Tibial artery (tissue), 4 donors: ENCODE data around the gene GTF3A.
A peak's percentile ranks its signal among the peaks of the same experiment; 100 is the strongest.

ENCODE experiments used
- DNase-seq, 2 donors: peaks; one replicate each; pipeline ENCODE4 v3.0.0-alpha.2; 2019
- H3K27ac ChIP-seq, 2 donors: fragments of 200-600 bp; sonication (generic) in 1 of 2; 1 replicate in 1 of 2; 2 replicates in 1 of 2; pipeline ENCODE4 v1.5.1; 2018 to 2019; ENCODE audit warnings: mild to moderate bottlenecking in 1 of 2
- H3K27me3 ChIP-seq, 2 donors: fragments of 200-600 bp; sonication (generic) in 1 of 2; one replicate each; pipeline versions ENCODE4 v1.5.1 to v1.6.0; 2016 to 2019
- H3K36me3 ChIP-seq, 3 donors: fragments of 200-600 bp; sonication (generic) in 2 of 3; one replicate each; pipeline ENCODE4 v1.5.1; 2016 to 2019; ENCODE audit warnings: mild to moderate bottlenecking in 2 of 3
- H3K4me1 ChIP-seq, 4 donors: fragments of 200-600 bp; sonication (generic) in 2 of 4; 1 replicate in 3 of 4; 2 replicates in 1 of 4; pipeline ENCODE4 v1.5.1; 2016 to 2019
- H3K4me3 ChIP-seq, 2 donors: fragments of 200-600 bp; sonication (generic) in 1 of 2; 1 replicate in 1 of 2; 2 replicates in 1 of 2; pipeline ENCODE4 v1.5.1; 2018 to 2019; ENCODE audit warnings: mild to moderate bottlenecking in 2 of 2
- H3K9me3 ChIP-seq, 3 donors: fragments of 200-600 bp; sonication (generic) in 1 of 3; one replicate each; pipeline ENCODE4 v1.5.1; 2016 to 2019
- intact Hi-C: fragments of 100-400 bp; cut with DNase I; formaldehyde crosslinking; loops from one replicate; pipeline ENCODE4 v1.15.0; 2023; ENCODE audit warnings: low total_unique reads
- TF ChIP-seq, protein P1 (sequence below), 2 experiments: fragments of 200-600 bp in 1 of 2; fragments of 450-650 bp in 1 of 2; IDR thresholded peaks; one replicate each; pipeline ENCODE4 v1.5.1; 2017 to 2019; ENCODE audit warnings: antibody characterized with exemption in 2 of 2, mild to moderate bottlenecking in 1 of 2, moderate library complexity in 1 of 2

GTF3A gene

DNA sequence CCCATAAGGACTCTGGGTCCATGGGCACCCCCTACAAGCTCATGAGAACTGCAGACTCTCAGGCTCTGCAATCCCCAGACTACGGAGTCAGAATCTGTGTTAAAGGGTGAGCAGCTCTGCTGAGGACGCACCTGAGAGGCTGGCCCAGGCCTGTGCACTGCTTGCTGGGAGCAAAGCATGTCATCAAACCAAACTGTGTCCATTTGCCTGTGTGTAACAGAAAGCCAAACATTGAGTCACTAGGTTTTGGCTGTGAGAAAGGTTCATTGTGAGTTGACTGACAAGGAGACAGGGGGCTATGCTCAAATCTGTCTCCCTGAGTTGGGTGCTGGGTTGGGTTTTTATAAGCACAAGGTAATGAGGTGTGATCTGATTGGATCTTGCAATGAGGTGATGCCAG lies 48.0 kb downstream of the GTF3A start:
- no peak for DNase-seq
- Histone ChIP-seq H3K27me3 (peaks cover 0 to 5% of the 10 kb centered on the region in 2 donors), H3K4me1 (no peaks in the 10 kb centered on the region), H3K9me3 (no peaks in the 10 kb centered on the region), H3K27ac (no peak overlapping the region), H3K36me3 (no peaks in the 10 kb centered on the region), H3K4me3 (no peak overlapping the region)
- intact Hi-C loops = no loop called here
- TF ChIP-seq, protein P1, sequence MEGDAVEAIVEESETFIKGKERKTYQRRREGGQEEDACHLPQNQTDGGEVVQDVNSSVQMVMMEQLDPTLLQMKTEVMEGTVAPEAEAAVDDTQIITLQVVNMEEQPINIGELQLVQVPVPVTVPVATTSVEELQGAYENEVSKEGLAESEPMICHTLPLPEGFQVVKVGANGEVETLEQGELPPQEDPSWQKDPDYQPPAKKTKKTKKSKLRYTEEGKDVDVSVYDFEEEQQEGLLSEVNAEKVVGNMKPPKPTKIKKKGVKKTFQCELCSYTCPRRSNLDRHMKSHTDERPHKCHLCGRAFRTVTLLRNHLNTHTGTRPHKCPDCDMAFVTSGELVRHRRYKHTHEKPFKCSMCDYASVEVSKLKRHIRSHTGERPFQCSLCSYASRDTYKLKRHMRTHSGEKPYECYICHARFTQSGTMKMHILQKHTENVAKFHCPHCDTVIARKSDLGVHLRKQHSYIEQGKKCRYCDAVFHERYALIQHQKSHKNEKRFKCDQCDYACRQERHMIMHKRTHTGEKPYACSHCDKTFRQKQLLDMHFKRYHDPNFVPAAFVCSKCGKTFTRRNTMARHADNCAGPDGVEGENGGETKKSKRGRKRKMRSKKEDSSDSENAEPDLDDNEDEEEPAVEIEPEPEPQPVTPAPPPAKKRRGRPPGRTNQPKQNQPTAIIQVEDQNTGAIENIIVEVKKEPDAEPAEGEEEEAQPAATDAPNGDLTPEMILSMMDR (IDR thresholded peaks at IDR 0.05) = no peak

GRCh38 chr13:27472941-27473340 lies 48.5 kb downstream of the GTF3A start:
- TF ChIP-seq, protein P1 (IDR thresholded peaks at IDR 0.05) = no peak
- H3K9me3 ChIP-seq = no peaks in the 10 kb centered on the region
- intact Hi-C loops = no loop called here
- no peaks in the 10 kb centered on the region for H3K36me3 ChIP-seq
- peaks cover 0 to 5% of the 10 kb centered on the region in 2 donors for H3K27me3 ChIP-seq
- H3K4me1 ChIP-seq = no peaks in the 10 kb centered on the region
- DNase-seq = no peak
- H3K27ac ChIP-seq = no peak overlapping the region
- no peak overlapping the region for H3K4me3 ChIP-seq

DNA sequence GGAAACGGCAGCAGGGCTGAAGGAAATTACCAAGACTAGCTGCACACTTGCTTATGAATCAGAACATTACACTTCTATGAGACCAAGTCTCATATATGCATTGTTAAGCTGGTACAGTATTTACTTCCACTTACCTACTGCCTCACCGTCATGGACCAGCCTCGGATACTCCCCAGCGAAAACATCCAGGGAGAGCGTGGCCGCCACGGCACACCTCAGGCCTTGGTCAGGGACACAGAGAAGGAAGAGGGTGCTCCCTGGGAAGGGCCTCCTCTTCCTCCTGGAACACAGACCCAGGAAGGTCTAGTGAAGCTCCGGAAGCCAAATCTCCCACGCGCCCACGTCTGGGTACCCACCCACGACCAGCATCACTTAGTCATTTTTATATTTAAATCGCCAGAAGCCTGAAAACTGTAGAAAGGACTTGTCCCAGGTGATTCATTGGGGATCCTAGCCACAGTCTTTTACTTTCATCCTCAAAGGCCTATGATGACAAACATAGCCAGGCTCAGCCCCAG lies 50.4 kb downstream of the GTF3A start:
- peaks cover 0 to 5% of the 10 kb centered on the region in 2 donors for H3K27me3 ChIP-seq
- no peaks in the 10 kb centered on the region for H3K9me3 ChIP-seq
- intact Hi-C loops = no loop called here
- TF ChIP-seq, protein P1 (IDR thresholded peaks at IDR 0.05) = no peak
- DNase-seq = no peak
- no peak overlapping the region for H3K27ac ChIP-seq
- no peaks in the 10 kb centered on the region for H3K36me3 ChIP-seq
- no peak overlapping the region for H3K4me3 ChIP-seq
- H3K4me1 ChIP-seq = no peaks in the 10 kb centered on the region

- TF ChIP-seq, protein P1 (IDR thresholded peaks at IDR 0.05) = no peak
- Histone ChIP-seq H3K9me3 (peaks cover 0 to 6% (median 0%) of the 10 kb centered on the region in 3 donors), H3K36me3 (no peaks in the 10 kb centered on the region), H3K27ac (no peak overlapping the region), H3K4me3 (no peak overlapping the region), H3K27me3 (peaks cover 0 to 10% of the 10 kb centered on the region in 2 donors), H3K4me1 (no peaks in the 10 kb centered on the region)
- intact Hi-C loops = no loop called here
- no peak for DNase-seq
Observed at GRCh38 chr13:27476943-27477703, 52.7 kb downstream of the GTF3A start.

- no peak overlapping the region for H3K27ac ChIP-seq
- H3K9me3 ChIP-seq = peaks cover 0 to 6% (median 0%) of the 10 kb centered on the region in 3 donors
- TF ChIP-seq, protein P1 (IDR thresholded peaks at IDR 0.05) = peak in 1 of 2 experiments; percentile 10
- peaks cover 0 to 23% of the 10 kb centered on the region in 2 donors for H3K27me3 ChIP-seq
- H3K36me3 ChIP-seq = no peaks in the 10 kb centered on the region
- intact Hi-C loops = no loop called here
- no peak for DNase-seq
- no peak overlapping the region for H3K4me3 ChIP-seq
- H3K4me1 ChIP-seq = no peaks in the 10 kb centered on the region
Observed at GRCh38 chr13:27481766-27482165, 57.3 kb downstream of the GTF3A start.
